NCI-H510A (cell line): ENCODE results near the gene ALDH3B1.
A peak's percentile ranks its signal among the peaks of the same experiment; 100 is the strongest.
"Not testable (repeated sequence)": the region's sequence is repeated elsewhere in the genome, so short reads cannot be mapped to it uniquely, and the experiment has no call there.

Experiments
- DNase-seq: peaks from one replicate; lab custom pipeline; 2025; lab: John Stamatoyannopoulos, UW

The ALDH3B1 gene

DNA sequence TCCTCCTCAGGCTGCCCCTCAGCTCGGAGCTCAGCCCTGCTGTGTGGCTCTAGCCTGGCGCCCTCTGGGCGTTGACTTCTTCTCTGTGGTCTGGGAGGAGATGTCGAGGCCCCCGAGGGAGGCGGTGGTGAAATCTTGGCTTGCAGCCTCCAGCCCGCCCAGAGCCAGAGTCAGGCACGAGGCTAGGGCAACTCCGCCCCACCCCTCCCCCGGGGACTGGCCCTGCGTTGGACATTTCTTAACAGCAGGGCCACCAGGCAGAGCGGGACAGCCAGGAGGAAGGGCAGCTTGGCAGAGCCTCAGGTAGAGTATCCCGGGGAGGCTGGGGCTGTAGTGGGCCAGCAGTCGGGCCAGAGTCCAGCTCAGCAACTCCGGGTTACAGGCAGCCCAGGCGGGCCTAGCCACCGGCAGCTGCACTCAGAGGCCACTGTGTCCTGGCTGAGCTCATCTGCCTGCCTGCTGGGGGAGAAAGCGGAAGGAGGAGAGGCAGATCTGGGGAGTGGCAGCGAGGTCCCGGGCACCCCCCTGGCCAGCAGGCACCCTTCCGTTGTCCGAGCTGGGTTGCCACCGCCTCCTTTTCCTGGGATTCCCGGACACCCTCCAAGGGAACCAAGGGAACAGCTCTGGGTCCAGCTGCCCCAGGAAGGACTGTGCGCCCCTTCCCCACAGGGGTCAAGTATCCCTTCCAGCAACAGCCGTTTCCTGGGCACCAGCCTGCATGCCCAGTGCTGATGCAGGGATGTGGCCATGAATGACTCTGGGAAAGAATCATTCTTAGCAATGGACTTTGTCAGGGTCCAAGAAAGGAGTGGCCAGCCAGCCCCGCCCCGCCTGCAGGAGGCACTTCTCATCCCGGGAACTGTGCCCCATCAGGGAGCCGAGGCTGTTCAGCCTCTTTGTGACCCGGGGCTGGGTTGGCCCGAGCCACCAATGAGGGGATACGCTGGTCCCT, at the start of gene ALDH3B1:
Gene ALDH3B1 (plus strand): TSS at position 238 of the 952 bp plus-strand sequence. CDS start 4,971 bp downstream, outside the sequence.
- no peak for DNase-seq

DNA sequence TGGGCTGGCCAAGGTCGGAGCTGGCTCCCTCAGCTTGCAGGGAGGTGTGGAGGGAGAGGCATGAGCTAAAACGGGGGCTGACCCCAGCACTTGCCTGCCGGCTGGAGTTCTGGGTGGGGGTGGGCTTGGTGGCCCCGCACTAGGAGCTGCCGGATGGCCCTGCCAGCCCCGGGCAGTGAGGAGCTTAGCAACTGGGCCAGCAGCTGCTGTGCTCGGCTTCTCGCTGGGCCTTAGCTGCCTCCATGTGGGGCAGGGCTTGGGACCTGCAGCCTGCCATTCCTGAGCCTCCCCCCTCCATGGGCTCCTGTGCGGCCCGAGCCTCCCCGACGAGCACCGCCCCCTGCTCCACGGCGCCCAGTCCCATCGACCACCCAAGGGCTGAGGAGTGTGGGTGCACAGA, 46.9 kb upstream of the ALDH3B1 start:
- DNase-seq = not testable (repeated sequence)

DNA sequence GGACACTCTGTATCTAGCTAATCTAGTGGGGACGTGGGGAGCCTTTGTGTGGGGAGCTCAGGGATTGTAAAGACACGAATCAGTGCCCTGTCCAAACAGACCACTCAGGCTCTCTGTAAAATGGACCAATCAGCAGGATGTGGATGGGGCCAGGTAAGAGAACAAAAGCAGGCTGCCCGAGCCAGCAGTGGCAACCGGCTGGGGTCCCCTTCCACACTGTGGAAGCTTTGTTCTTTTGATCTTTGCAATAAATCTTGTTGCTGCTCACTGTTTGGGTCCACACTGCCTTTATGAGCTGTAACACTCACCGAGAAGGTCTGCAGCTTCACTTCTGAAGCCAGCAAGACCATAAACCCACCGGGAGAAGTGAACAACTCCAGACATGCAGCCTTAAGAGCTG, 46.2 kb upstream of the ALDH3B1 start:
- not testable (repeated sequence) for DNase-seq

DNA sequence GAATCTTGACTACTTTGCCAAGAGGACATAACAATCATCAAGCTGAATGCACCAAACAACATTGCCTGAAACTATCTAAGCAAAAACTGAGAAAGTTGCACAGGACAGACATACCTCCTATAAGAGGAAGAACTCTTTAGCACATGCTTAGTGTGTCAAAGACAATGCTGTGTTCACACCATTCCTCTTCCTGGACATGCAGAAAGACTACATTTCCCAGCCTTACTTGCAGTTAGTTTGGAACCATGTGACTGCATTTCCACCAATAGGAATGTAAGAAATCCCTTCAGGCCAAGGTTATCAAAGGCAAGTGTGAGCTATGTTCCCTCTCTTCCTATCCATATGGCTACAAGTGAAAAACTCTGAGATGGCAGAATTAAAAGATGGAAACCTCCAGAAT, 45.4 kb upstream of the ALDH3B1 start:
- DNase-seq = not testable (repeated sequence)

DNA sequence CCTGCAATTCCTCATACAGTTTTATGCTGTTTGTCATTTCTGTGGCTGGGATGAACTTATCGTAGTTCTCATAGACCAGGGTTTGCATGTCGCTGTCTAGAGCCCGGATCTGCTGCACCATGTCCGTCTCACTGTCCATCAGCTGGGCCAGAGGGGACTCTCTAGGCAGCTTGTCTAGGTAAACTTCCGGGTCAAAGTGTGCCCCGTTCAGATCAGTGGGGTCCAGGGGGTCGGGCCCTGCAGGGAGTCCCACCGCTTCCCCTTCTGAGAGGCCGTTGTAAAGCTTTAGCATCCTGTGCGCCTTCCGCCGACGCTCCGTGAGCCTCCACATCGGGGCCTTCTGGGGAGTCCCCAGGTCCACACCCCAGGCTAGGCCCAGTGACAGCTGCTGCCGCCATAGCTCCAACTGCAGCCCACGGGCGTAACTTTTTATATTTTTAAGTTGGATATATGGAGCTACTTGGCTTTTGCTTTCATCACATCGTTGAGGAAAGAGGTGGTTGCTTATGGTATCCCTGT, 44.2 kb upstream of the ALDH3B1 start:
- not testable (repeated sequence) for DNase-seq

GRCh38 chr11:67974746-67975145, 35.4 kb upstream of the ALDH3B1 start:
- DNase-seq = not testable (repeated sequence)

DNA sequence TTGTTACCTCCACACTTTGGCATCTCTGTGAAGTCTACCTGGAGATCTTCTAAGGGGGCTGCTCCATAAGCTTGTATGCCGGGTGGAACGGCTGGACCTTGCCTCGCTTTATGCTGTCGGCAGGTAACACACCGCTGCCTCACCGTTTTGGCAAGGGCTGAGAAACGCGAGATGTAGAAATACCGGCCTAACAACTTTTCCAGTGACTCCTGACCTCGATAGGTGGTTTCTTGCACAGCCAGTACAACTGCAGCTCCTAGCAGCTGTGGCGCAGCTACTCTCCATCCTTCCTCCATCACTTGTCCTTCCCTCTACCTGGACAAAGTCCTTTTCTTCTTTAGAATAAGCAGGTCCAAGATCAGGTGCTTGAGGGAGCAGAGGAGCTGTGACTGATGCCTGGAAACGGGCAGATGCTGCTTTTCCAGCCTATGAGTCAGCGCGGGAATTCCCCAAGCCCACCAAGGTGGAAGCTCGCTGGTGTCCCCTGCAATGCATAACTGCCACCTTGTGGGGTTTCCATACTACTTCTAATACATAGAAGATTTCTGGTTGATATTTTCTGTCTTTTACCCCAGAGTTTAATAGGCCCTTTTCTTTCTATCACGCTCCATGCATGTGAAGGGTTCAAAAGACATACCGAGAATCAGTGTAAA, 31.2 kb upstream of the ALDH3B1 start:
- DNase-seq = peak; percentile 61

- not testable (repeated sequence) for DNase-seq
Observed at GRCh38 chr11:67981226-67981625, 28.9 kb upstream of the ALDH3B1 start.

DNA sequence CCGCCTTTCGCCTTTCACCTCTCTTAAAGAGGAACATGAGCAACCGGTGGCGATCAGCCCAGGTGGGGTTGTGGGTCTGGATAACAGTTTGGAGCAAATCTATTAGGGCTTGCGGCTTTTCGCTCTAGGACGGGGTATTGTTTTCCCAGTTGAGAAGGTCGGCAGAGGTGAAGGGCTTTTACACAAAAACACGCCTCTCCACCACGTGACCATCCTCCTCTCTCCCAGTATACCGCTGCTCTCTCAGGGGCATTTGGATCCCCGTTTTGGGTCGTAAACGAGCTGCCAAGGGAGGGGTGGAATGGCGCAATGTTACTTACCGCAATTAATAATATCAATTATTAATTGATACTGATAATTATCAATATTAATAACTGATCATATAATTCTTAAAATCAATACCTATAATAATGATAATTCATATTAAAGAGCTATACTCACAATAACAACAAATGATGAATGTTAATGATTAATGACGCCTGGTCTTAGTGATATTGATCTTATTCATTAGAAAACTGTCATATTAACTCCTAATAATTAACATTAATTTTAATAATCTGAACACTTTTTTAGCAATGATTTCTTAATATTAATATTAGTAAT, 27.8 kb upstream of the ALDH3B1 start:
- DNase-seq = not testable (repeated sequence)

DNA sequence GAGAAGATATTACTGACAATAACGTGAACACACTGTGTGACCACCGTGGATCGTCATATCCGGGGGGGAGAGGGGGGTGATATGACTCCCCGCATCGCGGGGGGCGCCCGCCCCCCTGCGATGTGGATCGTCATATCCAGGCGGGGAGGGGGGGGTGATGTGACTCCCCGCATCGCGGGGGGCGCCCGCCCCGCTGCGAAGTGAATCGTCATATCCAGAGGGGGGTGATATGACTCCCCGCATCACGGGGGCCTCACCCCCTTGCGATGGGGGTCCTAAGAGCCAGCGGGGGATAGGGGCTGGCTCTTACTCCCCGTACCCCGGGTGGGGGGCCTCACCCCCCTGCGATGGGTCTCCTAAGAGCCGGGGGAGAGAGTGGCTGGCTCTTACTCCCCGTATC, 26.2 kb upstream of the ALDH3B1 start:
- DNase-seq = no peak

GRCh38 chr11:67985302-67985701, 24.8 kb upstream of the ALDH3B1 start:
- not testable (repeated sequence) for DNase-seq

DNA sequence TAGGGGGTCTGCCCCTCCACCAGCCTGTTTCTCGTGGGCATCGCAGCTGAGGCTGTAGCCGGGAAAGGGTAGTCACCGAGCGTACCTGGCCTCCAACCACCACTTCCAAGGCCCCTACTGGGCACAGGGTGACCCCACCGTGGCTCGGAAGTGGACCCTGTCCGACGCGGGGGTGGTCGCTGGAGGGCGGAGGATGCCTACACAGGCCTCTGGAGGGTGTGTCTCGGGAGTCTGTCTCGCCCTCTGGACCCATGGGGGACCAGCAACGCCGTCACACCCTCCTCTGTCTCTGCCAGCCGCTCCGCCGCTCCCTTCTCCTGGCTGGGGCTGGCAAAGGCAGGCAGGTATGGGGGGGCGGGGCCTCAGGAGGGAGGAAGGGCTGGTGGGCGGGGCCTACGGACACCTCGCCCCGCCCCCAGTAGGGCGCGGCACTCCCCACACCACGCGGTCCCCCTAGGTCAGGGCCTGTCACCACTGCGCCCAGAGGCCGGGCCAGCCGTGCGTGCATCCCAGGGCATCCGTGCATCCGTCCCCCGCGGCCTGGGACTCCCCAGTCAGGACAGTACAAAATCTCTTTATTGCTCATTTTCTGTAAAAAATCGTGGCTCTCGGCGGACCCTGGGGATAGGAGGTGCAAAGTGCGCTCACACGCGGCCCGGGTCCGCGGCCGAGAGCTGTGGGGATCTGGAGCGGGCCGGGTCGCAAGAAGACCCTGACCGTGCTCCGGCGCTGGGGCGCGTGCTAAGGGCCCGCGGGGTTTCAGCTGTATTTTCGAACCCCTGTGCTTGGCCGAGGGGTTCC, 19.4 kb upstream of the ALDH3B1 start:
- not testable (repeated sequence) for DNase-seq

DNA sequence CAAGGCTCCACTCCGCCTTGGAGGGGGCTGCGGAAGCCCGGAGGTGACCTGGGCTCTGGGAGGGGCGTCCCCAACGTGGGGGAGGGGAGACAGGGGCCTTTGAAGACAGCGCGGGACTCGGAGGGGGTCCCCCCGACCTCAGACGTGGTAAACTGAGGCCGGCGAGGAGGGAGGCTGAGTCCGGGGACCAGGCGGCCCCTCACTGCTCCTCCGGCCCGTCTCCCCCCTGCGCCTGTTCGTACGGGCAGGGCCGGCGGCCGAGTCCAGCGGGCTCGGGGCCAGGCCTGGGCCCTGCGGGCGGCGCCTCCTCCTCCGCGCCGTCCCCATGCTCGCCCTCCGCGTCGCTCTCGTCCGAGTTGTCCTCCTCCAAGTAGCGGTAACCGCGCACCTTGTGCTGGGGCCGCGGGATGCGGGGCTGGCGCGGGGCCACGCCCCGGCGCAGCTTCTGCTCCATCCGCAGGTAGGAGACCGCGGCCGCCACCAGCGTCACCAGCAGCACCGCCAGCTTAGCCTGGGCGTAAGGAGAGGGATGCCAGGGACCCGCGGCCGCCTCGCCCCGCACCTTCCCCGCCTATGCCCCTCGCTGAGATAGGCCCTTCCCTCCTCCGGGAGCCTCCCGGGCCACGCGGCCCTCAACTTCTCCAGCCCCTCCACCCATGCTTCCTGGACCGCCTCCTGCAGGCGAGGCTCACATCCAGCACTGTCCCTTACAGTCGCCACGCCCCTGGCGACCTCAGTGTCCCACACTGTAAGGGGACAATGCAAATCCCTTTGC, 18.6 kb upstream of the ALDH3B1 start:
- not testable (repeated sequence) for DNase-seq

DNA sequence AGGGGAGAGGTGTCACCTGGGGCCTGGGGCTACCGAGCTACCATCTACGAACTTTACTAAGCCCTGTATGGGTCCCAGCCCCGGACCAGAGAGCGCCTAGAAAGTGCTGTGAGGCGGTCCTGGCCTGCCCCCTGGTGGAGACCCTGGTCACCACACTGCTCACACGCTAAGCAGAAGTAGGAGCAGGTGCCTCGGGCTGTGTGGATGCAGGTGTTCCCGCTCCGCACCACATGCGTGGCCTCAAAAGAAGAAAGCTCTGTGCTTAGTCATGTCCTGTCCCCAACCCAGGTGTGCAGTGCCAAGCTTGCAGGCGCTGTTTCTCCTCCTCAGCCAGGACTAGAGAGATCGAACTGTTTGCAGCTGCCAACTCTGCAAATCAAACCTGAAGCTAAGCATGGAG, 16.3 kb upstream of the ALDH3B1 start:
- peak; percentile 69 for DNase-seq

DNA sequence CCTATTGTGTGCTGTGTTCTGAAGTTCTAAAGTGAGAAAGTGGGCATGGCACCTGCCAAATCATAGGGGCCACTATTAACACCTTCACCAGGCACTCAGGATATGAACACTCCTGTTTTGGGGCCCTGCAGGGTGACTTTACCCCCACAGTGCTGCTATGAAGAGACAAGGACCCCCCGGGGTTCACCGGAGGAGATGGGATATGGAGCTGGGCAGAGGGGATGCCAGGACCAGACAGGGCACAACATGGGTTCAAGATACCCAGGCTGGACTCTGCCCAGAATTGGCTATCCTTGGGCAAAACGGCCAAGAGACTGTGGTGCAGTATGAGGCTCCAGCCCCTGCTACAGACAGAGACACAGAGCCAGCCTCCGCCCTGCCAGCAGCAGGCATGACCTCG, 15.7 kb upstream of the ALDH3B1 start:
- not testable (repeated sequence) for DNase-seq

DNA sequence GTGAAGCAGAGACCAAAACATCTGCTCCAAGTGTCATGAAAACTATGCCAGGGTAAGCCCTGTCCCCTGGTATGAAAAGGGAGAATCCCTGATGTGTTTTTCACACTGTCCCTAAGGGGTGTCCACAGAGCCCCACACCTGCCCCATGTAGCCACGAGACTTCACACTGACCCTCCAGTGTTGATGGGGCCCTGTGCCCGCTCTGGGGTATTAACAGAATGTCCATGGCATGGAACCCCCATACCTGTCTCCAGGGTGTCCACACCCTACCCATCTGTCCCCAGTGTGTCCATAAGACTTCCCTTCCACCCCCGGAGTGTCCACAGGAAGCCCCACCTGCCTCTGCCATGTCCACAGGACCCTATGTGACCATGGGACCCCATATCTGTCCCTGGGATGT, 15.0 kb upstream of the ALDH3B1 start:
- DNase-seq = not testable (repeated sequence)

- DNase-seq = not testable (repeated sequence)
Observed at GRCh38 chr11:67995579-67995978, 14.5 kb upstream of the ALDH3B1 start.

- no peak for DNase-seq
Observed at GRCh38 chr11:67996051-67996450, 14.1 kb upstream of the ALDH3B1 start.

DNA sequence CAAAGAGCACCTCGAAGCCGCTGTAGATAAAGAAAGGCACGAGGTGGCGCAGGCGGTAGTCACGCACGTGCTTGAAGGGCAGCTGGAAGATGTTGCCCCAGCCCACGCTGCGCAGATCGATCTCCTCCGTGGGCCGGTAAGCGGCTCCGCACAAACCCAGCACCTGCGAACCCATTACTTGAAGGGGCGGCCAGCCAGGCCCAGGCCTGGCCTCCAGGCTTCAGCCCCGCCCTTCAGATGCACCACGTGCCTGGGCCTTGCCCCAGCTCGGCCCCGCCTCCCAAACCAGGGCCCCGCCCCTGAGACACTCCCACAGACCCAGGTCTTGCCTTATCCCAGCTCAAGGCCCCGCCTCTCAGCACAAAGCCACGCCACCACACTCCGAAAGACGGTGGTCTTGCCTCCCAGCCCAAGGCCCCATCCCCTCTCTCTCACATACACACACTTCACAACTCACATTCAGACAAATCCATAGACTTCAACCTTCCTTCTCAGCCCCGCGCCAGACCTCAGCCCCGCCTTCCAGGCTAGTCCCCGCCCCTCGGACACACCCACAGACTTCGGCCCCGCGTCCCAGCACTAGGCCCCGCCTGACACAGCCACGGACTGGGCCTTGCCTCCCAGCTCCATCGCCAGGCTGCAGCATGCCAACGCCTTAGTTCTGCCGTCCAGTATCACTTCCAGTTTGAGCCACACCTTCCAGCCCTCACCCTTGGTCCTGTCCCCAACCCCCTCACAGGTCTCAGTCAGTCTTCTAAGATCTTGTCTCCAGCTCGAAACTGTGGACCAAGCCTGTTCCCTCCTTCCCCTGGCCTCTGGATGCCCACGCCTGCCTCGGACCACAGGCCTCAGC, 13.3 kb upstream of the ALDH3B1 start:
- DNase-seq = no peak

DNA sequence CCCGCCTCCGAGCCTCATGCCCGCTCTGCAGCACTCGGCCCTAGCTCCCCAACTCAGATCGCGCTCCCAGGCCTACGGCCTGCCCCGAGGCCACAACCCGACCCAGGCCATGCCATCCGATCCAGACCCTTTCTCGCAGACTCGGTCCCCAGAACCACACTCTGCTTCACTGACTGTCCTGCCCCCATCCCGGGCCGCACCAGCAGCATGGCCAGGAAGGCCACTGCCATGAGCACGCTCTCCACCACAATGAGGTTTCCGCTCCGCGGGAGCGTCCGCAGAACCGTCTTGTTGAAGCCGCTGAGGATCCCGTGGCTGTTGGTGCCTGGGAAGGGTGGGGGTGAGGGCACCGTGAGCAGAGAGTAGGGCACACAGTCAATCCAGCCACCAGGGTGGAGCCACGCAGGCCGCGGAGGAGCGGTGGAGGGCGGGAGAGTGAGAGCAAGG, 12.6 kb upstream of the ALDH3B1 start:
- DNase-seq = no peak
